H4 (cell line): Measurements from ENCODE around the gene EYA2. TPM values are rescaled to one million over a fixed set of nuclear protein-coding genes. Genes with fewer than 3 reads are reported as not detected.
"Not testable (repeated sequence)": the region's sequence is repeated elsewhere in the genome, so short reads cannot be mapped to it uniquely, and the experiment has no call there.

Source experiments
- DNase-seq: peaks from one replicate; pipeline ENCODE4 v3.0.0-alpha.2; 2015; ENCODE audit warnings: low spot score
- total RNA-seq: library from RNA; depleted of rRNA; stranded (reverse); fragments of >200 nt; shearing (Covaris generic); gene quantifications from 2 replicates; pipeline ENCODE4 v1.2.3, GENCODE V29; 2014

EYA2 gene
- total RNA-seq, 1 experiment from 2014 or later = 0.60 TPM

- no peak for DNase-seq
Observed at GRCh38 chr20:46895906-46896242, 1.2 kb downstream of the EYA2 start.

DNA sequence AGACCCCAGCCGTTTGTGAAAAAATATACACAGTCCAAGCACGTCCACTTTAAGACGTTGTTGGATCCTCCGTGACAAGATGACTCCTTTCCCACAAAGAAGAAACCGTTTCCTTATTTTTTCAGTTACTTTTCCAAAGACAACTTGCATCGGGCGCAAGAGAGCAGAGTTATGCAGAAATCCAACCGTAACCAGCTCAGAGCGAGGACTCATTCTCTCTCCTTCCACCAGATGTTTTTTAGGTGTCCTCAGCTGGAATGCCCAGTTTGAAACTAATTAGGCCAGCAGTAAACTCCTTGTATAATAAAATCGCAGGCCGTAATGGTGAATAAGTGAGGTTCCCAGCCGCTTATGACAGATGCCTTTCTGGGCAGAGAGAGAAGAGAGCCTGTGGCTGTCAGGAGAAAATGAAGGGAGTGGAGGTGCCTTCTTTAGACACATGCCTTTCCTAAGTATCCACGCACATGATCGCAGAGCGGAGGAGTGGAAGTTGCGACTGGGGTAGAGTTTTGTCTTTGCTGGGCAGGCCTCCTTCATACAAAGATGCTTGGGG lies 2.8 kb downstream of the EYA2 start:
- DNase-seq = no peak

DNA sequence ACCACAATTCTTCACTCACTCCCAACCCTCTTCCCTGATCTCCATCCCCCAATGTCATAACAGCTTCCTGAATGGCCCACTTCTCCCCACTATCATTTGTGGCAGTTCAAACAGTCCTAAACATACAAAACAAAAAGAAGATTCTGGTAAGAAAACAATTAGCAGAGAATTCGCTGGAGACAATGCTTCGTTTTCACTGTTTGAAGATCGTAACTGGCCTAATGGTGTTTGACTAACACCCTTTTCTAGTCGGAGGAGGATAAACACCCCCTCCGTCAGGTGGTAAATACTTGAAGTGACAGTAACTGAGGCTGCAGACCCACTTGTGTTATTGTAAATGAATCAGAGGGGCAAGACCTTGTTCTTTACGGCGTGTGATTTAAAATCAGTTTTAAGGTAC lies 3.8 kb downstream of the EYA2 start:
- DNase-seq = no peak

DNA sequence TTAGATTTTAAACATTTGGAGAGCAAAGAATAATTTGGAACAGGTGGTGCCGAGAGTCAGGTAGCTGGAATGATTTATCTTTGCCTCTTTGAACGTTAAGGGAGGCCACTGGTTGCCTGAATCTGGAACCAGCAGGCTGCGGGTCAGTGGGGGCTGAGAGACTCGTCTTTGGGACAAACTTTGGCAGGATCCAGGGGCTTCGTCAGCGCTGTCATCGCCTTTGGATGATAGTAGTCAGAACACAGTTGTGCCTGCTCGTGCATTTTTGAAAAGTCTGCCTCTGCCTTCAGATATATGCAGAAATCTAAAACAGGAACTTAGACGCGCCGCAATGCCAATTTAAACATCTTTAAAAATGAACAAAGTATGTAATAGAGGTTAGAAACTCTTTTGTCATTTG lies 5.0 kb downstream of the EYA2 start:
- no peak for DNase-seq

GRCh38 chr20:46900086-46900485 lies 5.4 kb downstream of the EYA2 start:
- no peak for DNase-seq

- no peak for DNase-seq
Observed at GRCh38 chr20:46900826-46901225, 6.2 kb downstream of the EYA2 start.

- DNase-seq = no peak
Observed at GRCh38 chr20:46901638-46902037, 7.0 kb downstream of the EYA2 start.

- no peak for DNase-seq
Observed at GRCh38 chr20:46903256-46903655, 8.6 kb downstream of the EYA2 start.

GRCh38 chr20:46903937-46904336 lies 9.3 kb downstream of the EYA2 start:
- no peak for DNase-seq

GRCh38 chr20:46905364-46906125 lies 10.9 kb downstream of the EYA2 start:
- DNase-seq = no peak

DNA sequence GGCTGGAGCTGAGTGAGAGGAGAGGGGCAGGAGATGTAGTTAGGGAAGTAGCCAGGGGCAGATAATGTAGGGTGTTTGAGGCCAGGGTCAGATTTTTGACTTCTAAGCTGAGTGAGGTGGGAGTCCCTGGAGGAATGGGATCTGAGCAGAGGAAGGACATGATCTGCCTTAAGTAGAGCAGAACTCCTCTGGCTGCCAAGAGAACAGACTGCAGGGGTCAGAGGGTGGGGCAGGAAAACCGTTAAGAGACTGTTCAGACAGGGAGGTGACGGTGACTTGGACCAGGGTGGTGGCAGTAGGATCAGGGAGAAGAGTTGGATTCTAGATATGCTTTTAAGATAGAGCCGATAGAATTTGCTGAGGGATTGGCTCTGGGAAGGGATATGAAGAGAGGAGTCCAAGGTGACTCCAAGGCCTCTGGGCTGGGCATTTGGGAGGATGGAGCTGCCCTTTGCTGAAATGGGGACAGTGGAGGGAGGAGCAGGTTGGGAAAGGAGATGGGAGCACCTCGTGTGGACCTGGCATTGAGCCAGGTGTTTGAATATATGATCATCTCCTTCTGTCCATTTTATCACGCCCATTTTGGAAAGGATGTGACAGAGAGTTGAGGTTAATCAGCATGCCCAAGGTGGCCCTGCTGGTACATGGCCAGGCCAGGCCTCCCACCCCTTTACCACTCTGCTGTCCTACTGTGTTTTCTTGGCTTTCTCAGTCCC lies 18.8 kb downstream of the EYA2 start:
- DNase-seq = no peak

- DNase-seq = no peak
Observed at GRCh38 chr20:46914789-46915379, 20.2 kb downstream of the EYA2 start.

DNA sequence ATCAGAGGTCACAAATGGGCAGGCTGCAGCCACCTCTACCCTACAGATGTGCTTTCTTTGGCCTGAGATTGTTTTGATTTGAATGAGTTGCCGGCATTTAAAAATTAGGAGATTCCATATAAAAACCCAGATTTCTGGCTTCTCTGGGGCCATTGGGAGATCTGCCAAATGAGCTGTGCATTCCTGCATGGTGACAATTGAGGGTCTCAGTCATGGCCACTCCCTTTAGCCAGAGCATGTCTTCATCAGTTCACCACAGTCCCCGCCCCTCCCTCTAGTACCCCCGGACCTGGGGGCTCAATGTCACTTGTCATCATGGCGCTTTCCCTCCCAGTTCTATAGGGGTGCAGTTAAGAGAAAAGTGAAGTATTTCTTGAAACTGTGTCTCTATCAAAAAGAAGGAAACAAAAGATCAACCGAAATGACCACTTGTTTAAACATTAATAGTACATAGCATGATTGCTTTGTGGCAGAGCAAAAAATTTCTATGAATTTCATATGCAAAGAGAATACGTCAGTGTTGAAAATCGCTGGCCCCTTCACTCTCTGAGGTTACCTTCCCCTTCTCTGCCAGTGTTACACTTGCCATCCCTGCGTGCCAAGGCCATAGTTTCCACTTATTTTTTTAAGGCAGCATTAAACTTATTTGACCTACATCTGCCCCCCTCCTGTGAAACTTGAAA lies 21.1 kb downstream of the EYA2 start:
- no peak for DNase-seq

DNA sequence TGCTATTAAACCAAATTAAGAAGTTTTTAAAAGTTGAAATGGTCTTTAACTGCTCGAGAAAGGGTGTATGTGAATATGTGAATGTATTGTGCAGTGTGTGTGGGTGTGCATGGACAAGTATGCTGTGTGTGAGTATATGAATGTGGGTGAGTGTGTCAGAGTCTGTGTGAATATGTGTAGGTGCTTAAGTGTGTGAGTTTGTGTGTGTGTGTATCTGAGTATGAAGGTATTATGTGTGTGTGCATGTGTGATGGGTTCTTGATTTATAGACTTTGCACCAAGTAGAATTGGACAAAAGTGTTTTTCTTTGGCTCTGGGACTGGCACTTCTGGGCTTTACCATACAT lies 21.6 kb downstream of the EYA2 start:
- DNase-seq = no peak

- DNase-seq = no peak
Observed at GRCh38 chr20:46917155-46917554, 22.5 kb downstream of the EYA2 start.

DNA sequence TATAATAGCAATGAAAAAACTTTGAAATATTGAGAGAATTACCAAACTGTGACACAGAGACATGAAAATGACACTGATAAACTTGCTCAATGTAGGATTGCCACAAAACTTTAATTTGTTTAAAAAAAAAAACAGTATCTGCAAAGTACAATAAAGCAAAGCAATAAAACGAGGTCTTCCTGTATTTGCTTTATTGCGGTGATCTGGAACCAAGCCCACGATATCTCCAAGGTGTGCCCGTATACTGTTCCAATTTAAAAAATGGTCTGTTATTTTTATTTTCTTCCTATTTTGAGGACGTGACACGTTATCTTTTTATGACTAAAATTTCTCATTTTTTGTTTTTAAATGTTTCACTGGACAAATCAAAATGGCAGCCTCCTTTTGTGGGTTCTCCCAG lies 25.5 kb downstream of the EYA2 start:
- DNase-seq = no peak

DNA sequence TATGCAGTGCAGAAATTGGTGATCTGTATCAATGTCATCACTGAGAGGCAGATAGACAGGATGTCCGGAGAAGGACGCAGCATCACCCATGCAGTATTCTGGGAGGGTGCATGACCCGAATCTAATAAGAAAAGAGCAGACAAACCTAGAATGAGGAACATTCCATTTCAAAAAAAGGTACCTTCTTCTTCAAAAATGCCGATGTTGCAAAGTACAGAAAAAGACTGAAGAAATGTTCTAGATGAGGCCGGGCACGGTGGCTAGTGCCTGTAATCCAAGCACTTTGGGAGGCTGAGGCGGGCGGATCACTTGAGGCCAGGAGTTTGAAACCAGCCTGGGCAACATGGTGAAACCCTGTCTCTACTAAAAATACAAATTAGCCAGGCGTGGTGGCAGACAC lies 28.2 kb downstream of the EYA2 start:
- DNase-seq = not testable (repeated sequence)

GRCh38 chr20:46923550-46923949 lies 28.9 kb downstream of the EYA2 start:
- DNase-seq = no peak

DNA sequence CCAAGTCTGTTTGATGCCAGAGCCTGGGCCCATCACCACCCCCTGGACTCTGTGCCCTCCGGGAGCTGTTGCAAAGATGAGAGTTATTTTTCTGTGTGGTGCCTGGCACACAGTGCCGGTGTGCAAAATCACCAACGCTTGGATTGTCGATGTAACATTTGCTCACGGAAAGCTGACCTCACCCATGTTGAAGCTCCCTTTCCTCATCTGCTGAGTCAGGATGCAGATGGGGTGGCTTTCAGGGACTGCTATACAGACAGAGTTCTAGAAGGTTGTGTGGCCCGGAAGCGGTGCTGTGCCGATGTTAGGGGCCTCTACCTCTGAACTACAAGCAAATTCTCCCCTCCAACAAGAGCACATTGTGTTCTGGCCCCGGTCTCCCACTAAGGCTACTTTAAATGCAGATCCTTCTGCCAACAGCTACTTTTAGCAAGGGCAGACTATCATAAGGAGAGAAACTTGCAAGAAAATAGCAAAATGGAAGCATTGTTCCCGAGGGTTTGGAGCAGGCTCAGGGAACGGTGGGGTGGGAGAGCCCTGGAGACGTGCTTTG lies 34.0 kb downstream of the EYA2 start:
- no peak for DNase-seq

DNA sequence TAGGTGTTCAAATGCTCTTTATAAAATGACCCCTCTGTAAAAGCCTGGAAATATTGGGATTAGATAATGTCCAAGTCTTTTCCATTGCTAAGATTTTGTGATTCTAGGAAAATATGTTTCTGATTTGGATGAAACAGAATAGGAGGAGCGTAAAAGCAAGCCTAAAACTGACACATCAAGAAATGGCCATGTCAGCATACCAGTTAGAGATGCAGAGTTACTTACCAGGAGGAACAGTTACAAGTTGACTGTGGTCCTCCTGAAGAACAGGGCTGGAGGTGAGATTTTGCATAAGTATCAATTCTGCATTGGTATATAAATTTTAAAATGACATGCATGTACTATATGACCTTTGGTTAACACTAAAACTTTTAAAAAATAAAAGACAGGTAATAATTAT lies 35.3 kb downstream of the EYA2 start:
- DNase-seq = no peak

DNA sequence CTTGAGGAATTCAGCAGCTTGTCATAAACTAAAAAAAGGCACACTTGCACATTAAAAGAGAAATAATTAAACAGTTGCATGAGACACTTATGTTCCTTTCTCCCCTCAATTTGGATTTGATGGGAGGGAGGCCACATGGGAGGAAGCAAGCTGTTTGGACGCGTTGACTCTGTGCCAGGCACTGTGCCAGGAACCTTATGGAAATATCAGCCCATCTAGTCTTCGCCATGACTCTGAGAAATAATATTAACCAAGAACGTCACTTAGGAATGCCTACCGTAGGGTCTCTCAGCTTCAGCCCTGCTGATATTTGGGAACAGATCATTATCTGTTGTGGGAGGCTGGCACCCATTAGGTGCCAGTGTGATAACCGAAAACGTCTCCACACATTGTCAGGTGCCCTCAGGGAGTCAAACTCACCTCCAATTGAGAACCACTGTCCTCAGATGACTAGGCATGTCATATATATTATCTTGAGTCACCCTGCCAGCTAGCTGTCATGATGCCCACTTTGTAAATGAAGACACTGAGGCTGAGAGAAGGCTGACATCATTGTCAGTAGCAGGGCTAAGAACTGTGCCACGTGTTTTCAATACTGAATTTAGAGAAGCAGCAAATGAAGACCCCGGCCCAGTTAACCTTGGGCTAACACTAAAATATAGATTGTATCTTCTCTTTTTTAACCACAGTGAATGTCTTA lies 36.1 kb downstream of the EYA2 start:
- DNase-seq = no peak

DNA sequence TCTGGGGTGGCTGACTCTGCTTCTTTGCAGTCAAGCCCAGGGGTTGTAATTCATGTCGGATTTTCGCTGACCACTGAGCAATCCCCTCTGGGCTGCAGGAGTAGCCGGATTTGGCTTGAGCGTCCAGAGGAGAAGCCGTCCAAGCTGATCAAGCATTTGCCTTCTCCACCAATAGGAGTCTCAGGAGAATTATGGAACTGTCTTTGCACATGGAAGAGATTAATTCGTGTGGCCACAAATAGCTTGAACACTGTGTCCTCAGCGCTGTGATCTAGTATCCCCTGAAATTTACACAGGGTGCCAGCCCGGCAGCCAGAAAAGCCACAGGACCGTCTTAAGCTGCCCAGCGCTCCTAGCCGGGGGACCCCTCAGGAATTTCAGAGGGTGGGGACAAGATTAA lies 37.1 kb downstream of the EYA2 start:
- no peak for DNase-seq
